Measurements from ENCODE around the gene CPA2.
"Not testable (repeated sequence)": the region's sequence is repeated elsewhere in the genome, so short reads cannot be mapped to it uniquely, and the experiment has no call there.

The CPA2 gene

GRCh38 chr7:130266258-130266960 lies at the start of gene CPA2:
CPA2 (plus strand) TSS chr7:130266863; CDS start chr7:130266882, 19 bp downstream.
- no peak for DNase-seq (ENCODE audit: low spot score)

GRCh38 chr7:130218806-130219620 lies 47.6 kb upstream of the CPA2 start:
- DNase-seq (ENCODE audit: low spot score): no peak

- no peak for DNase-seq (ENCODE audit: low spot score)
These were observed 46.8 kb upstream of the CPA2 start for GRCh38 chr7:130219871-130220270.

- no peak for DNase-seq (ENCODE audit: low spot score)
These were observed 44.9 kb upstream of the CPA2 start for GRCh38 chr7:130221746-130222145.

GRCh38 chr7:130223646-130224045 lies 43.0 kb upstream of the CPA2 start:
- no peak for DNase-seq (ENCODE audit: low spot score)

- DNase-seq (ENCODE audit: low spot score): no peak
These were observed 42.5 kb upstream of the CPA2 start for GRCh38 chr7:130224210-130224609.

GRCh38 chr7:130224923-130225322 lies 41.7 kb upstream of the CPA2 start:
- not testable (repeated sequence) for DNase-seq (ENCODE audit: low spot score)

GRCh38 chr7:130226333-130226732 lies 40.3 kb upstream of the CPA2 start:
- DNase-seq (ENCODE audit: low spot score): no peak

GRCh38 chr7:130227883-130228575 lies 38.6 kb upstream of the CPA2 start:
- no peak for DNase-seq (ENCODE audit: low spot score)

- no peak for DNase-seq (ENCODE audit: low spot score)
These were observed 37.7 kb upstream of the CPA2 start for GRCh38 chr7:130228840-130229502.

- DNase-seq (ENCODE audit: low spot score): not testable (repeated sequence)
These were observed 36.7 kb upstream of the CPA2 start for GRCh38 chr7:130229981-130230380.

GRCh38 chr7:130231792-130232191 lies 34.9 kb upstream of the CPA2 start:
- no peak for DNase-seq (ENCODE audit: low spot score)

GRCh38 chr7:130232209-130232608 lies 34.5 kb upstream of the CPA2 start:
- no peak for DNase-seq (ENCODE audit: low spot score)

- no peak for DNase-seq (ENCODE audit: low spot score)
These were observed 32.6 kb upstream of the CPA2 start for GRCh38 chr7:130234078-130234477.

GRCh38 chr7:130236361-130236760 lies 30.3 kb upstream of the CPA2 start:
- not testable (repeated sequence) for DNase-seq (ENCODE audit: low spot score)

- DNase-seq (ENCODE audit: low spot score): no peak
These were observed 26.4 kb upstream of the CPA2 start for GRCh38 chr7:130240240-130240639.

- DNase-seq (ENCODE audit: low spot score): peak; percentile 52
These were observed 24.3 kb upstream of the CPA2 start for GRCh38 chr7:130242198-130243014.

GRCh38 chr7:130243486-130243885 lies 23.2 kb upstream of the CPA2 start:
- peak; percentile 25 for DNase-seq (ENCODE audit: low spot score)

- not testable (repeated sequence) for DNase-seq (ENCODE audit: low spot score)
These were observed 20.2 kb upstream of the CPA2 start for GRCh38 chr7:130246491-130246890.

GRCh38 chr7:130248842-130249241 lies 17.8 kb upstream of the CPA2 start:
- not testable (repeated sequence) for DNase-seq (ENCODE audit: low spot score)

- DNase-seq (ENCODE audit: low spot score): not testable (repeated sequence)
These were observed 17.0 kb upstream of the CPA2 start for GRCh38 chr7:130249626-130250025.
